Measurements from ENCODE around the gene TUBA3E.
"Not testable (repeated sequence)": the region's sequence is repeated elsewhere in the genome, so short reads cannot be mapped to it uniquely, and the experiment has no call there.

GRCh38 chr2:130220505-130220904, 22.3 kb upstream of the TUBA3E start:
- TF ChIP-seq CTCF (CRISPR knock-in tag; IDR thresholded peaks at IDR 0.05); RNF2 (conservative IDR thresholded peaks at IDR 0.05; ENCODE audit: low read depth); ZEB1 (IDR thresholded peaks at IDR 0.05; ENCODE audit: insufficient replicate concordance, low read depth); PRMT3 (CRISPR knock-in tag; IDR thresholded peaks at IDR 0.05; ENCODE audit: borderline replicate concordance, low read depth); PAX8 (CRISPR knock-in tag; IDR thresholded peaks at IDR 0.05; ENCODE audit: borderline replicate concordance); HCFC1 (IDR thresholded peaks at IDR 0.05; ENCODE audit: low read depth, low read length); ZNF747 (CRISPR knock-in tag; IDR thresholded peaks at IDR 0.05; ENCODE audit: borderline replicate concordance); NFIC (IDR thresholded peaks at IDR 0.05; ENCODE audit: low read length); ZHX2 (IDR thresholded peaks at IDR 0.05; ENCODE audit: low read depth); ZHX2 (CRISPR knock-in tag; IDR thresholded peaks at IDR 0.05; ENCODE audit: borderline replicate concordance): not testable (repeated sequence)

All from HepG2 (cell line).